ENCODE measurements around the gene CD93. TPM values are rescaled to one million over a fixed set of nuclear protein-coding genes. Genes with fewer than 3 reads are reported as not detected.
A peak's percentile ranks its signal among the peaks of the same experiment; 100 is the strongest.

Gene CD93
- total and polyA plus RNA-seq, 12 donors: 12.7 to 85.0 (median 35.2) TPM

- Histone ChIP-seq H3K27me3 (no peaks in the 10 kb centered on the region), H3K36me3 (no peaks in the 10 kb centered on the region), H3K4me1 (peaks cover 0 to 53% (median 43%) of the 10 kb centered on the region in 9 donors), H3K27ac (peak overlapping the region in 9 of 10 donors; percentile 17 to 90 (median 66)), H3K4me3 (no peak overlapping the region), H3K9me3 (no peaks in the 10 kb centered on the region)
- no peak for ATAC-seq
- intact Hi-C loops (cut with DNase I): no loop called here
- no peak for TF ChIP-seq CTCF (IDR thresholded peaks at IDR 0.05)
- DNase-seq: no peak
- WGBS, 2 donors: 60 to 79% methylated on average over 3 of the region's 3 CpGs
These were observed 21.3 kb upstream of the CD93 start for GRCh38 chr20:23107466-23107865.

- H3K4me3 ChIP-seq: no peak overlapping the region
- WGBS, 2 donors: 58 to 64% methylated on average over 9 of the region's 9 CpGs
- H3K36me3 ChIP-seq: no peaks in the 10 kb centered on the region
- DNase-seq: peak in 1 of 2 donors; percentile 44
- no peaks in the 10 kb centered on the region for H3K9me3 ChIP-seq
- H3K27ac ChIP-seq: peak overlapping the region in 9 of 10 donors; percentile 41 to 90 (median 66)
- intact Hi-C loops (cut with DNase I): no loop called here
- ATAC-seq: peak; percentile 13 to 78 (median 69)
- TF ChIP-seq CTCF (IDR thresholded peaks at IDR 0.05): peak in 4 of 9 donors; percentile 16 to 43 (median 27)
- no peaks in the 10 kb centered on the region for H3K27me3 ChIP-seq
- H3K4me1 ChIP-seq: peaks cover 0 to 62% (median 46%) of the 10 kb centered on the region in 9 donors
These were observed 20.2 kb upstream of the CD93 start for GRCh38 chr20:23106271-23106851.

- no peaks in the 10 kb centered on the region for H3K9me3 ChIP-seq
- ATAC-seq (no peak), DNase-seq (no peak)
- intact Hi-C loops (cut with DNase I): no loop called here
- H3K4me3 ChIP-seq: no peak overlapping the region
- peaks cover 0 to 64% (median 46%) of the 10 kb centered on the region in 9 donors for H3K4me1 ChIP-seq
- no peak for TF ChIP-seq CTCF (IDR thresholded peaks at IDR 0.05)
- no peaks in the 10 kb centered on the region for H3K36me3 ChIP-seq
- H3K27me3 ChIP-seq: no peaks in the 10 kb centered on the region
- H3K27ac ChIP-seq: peak overlapping the region in 7 of 10 donors; percentile 13 to 90 (median 87)
- 54 to 68% methylated on average over 3 of the region's 3 CpGs for WGBS, 2 donors
These were observed 19.1 kb upstream of the CD93 start for GRCh38 chr20:23105193-23105592.

- no peaks in the 10 kb centered on the region for H3K9me3 ChIP-seq
- H3K27ac ChIP-seq: peak overlapping the region; percentile 61 to 90 (median 82)
- peak in 7 of 8 donors; percentile 28 to 74 (median 57) for ATAC-seq
- intact Hi-C loops (cut with DNase I): loop anchor here in 1 of 10 donors (1.0 kb wide), 1 partner anchor 17 kb away; the partner anchor contains the start of gene CD93
- no peaks in the 10 kb centered on the region for H3K36me3 ChIP-seq
- WGBS, 2 donors: 67 to 80% methylated on average over 11 of the region's 11 CpGs
- H3K4me1 ChIP-seq: peaks cover 0 to 69% (median 46%) of the 10 kb centered on the region in 9 donors
- TF ChIP-seq CTCF (IDR thresholded peaks at IDR 0.05): no peak
- H3K27me3 ChIP-seq: no peaks in the 10 kb centered on the region
- no peak overlapping the region for H3K4me3 ChIP-seq
- DNase-seq: no peak
These were observed 17.3 kb upstream of the CD93 start for GRCh38 chr20:23103284-23104018.
